GM18861 (cell line): Measurements from ENCODE around the gene CCM2.

Experiments
- ATAC-seq: cut with Tn5 transposase; IDR thresholded peaks from one replicate; pipeline ENCODE4 v1.9.1; 2021; ENCODE audit not compliant: unreplicated experiment

CCM2 gene

DNA sequence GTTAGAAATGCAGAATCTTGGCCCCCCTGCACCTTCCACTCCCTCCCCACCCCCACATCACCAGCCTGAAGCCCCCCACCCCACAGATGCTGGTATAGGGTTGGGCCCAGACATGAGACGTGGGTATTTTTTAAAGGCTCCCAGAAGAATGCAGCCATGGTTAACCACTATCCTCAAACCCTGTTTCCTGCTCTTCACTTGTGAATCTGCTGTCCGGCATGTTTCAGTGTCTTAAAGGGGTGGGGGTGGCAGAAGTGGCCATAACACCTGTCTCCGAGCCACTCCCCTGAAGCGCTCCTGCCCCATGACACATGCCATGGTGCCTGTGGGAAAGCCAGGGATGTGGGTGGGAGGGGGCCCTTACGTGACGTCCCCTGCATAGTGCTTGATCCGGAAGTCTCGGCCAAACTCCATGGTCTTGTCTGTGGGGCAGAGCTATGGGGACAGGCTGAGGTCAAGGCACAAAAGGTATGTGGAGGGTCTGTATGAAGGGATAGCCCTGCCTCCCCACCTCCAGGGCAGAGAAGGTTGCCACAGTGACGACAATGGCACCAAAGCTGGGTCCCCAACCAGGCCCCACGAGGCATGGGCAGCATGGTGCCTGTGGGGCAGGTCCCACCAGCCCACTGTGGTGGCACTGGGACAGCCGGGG lies 30.8 kb upstream of the CCM2 start:
- ATAC-seq: no peak

DNA sequence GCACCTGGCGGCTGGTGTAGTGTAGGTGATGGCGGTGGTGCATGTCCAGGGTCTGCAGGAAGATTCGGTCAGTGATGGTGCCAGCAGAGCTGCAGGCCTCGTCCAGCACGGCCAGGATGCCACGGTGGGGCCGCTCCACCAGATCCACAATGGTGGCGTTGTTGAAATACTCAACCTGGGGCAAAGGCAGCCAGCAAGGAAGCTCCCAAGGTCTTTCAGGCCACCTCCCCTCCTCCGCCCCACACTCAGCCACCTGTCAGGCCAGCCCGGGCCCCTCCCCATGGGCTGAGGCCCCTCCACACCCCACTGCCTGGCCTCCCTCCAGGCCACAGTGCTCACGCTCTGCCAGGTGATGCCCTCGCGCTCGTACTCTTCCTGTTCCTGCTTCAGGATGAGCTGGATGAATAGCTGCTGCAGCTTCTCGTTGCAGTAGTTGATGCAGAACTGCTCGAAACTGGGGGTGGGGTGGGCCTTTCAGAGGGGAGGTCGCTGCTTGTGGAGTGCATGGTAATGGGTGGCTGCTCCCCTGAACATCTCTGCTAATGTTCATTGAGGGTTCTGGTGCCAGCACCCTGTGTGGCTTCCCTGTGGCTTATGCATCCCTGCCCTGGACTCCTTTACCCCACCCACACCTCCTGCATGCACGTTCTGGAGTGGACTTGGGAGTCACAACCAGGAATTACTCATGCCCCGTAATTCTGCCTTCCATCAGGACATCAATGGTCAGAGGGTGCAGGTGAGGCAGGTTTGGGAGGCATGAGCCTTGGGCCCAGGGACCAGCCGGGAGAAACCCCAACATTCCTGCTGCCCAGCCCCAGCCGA lies 30.1 kb upstream of the CCM2 start:
- no peak for ATAC-seq

DNA sequence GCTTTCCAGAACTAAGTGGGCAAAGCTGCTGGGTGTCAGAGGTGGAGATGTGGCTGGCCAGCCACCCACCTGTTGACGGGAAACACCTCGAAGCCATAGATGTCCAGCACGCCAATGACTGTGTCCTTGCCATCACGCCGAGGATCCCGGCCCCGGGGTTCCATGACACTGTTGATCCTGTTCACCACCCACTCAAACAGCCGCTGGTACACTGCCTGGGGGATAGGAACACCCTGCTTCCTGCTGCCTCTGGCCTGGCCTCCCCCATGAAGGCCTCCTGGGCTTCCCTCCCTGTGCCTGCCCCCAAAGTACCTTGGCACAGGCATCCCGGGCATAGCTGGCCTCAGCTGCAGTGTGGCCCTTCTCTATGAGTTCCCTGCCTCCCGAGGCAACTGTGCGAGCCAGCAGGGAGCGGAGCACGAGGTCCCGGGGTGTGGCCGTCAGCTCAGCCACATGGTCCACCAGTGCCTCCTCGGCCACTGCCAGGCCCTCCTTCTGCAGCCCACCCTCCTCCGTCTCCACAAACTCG lies 29.4 kb upstream of the CCM2 start:
- ATAC-seq: no peak

DNA sequence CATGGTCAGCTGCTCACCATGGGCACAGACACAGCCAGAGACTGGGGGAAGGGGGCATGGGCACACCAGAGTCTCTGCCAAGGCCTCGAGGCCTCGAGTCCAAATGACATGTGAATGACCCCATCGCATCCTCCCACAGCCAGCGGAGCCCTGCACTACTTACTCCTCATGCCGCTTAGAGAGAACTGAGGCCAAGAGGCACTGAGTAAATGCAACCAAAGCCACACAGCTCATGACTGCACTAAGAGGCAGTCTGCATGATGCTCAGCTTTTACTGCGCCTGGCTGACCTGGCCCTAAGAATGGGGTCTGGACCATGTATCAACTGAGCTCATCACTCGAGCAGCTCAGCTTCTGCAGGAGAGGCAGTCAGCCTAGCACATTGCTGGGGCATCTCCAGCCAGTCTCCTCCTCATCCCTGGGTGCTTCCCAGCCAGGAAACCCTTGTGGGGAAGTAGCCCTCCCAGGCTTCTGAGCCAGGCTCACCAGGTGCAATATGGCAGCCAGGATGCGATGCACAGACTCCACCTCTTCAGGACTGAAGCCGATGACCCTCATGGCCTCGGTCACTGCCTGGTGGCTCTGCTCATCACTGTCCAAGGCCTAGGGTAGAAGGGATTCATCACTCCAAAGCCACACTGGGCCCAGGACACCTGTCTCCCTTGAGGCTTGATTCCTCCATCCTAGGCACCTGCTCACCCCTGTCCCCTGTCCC lies 28.7 kb upstream of the CCM2 start:
- no peak for ATAC-seq

DNA sequence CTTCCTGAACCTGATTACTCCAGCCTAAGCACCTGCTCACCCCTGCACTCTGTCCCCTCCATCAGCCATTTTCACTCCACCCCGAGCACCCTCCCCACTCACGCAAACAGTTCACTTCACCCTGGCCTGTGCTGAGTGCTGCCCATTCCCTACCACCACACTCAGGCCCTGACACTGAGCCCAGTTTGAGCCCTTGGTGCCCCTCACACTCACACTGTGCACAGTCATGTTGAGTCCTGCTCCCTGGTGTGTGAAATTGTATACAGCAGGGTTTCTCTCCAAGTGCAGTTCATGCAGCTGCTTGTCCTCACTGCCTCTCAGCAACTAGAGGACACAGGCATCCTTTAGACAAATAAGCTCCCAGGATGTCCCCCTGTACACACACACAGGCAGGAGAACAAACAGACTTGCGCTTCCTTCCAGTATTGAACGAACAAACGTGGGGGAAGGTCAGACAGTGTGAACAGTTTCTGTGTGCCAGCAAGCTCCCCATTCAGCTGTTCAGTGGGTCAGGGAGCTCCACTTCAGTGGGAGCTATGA lies 28.0 kb upstream of the CCM2 start:
- ATAC-seq: no peak

DNA sequence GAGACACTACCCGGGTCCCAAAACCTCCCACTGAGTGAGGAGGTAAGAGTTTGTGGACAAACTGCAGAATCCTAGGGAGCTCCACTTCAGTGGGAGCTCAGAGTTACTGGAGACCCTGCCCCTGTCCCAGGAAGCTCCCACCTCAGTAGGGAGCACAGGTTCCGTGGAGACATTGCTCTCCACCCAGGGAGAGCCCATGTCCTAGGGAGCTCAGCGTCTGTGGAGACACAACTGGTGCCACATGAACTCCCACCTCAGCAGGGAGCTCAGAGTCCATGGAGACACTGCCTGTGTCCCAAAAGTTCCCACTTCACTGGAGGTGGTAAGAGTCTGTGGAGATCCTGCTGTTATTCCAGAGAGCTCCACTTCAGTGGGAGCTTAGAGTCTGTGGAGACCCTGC lies 27.4 kb upstream of the CCM2 start:
- ATAC-seq: no peak

DNA sequence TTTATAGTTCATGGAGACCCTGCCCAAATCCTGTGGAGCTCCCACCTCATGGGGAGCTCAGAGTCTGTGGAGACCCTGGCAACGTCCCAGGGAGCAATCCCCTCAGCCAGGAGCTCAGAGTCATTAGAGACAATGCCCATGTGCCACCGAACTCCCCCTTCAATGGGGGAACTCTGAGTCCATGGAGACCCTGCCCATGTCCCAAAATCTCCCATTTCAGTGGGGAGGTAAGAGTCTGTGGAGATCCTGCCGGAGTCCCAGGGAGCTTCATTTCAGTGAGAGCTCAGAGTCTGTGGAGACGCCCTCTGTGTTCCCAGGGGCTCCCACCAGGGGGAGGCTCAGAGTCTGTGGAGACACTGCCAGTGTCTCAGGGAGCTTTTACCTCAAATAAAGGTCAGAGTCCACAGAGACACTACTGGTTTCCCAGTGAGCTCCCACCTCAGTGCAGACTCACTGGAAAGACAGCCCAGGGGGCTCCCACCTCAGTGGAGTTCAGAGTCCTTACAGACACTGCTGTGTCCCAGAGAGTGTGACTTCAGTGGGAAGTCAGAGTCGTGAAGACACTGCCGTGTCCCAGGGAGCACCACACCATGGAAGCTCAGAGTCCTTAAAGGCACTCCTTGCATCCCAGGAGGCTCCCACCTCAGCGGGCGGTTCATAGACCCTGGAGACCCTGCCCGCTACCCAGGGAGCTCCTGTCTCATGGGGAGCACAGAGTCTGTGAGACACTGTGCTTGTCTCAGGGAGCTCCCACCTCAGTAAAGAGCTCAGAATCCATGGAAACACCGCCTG lies 26.2 kb upstream of the CCM2 start:
- ATAC-seq: no peak

DNA sequence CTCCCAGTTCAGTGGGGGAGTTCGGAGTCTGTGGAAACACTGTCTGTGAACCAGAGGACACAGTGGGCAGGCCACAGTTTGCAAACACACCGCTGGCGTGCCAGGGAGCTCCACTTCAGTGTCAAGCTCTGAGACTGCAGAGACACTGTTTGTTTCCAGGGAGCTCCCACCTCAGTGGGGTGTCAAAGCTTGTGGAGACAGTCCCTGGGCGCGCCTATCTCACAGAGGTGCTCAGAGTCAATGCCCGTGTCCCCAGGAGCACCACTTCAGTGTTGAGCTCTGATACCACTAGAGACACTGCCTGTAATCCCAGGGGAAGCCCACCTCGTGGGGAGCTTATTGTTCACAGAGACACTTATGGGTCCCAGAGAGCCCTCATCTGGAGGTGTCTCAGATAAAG lies 25.5 kb upstream of the CCM2 start:
- ATAC-seq: no peak

DNA sequence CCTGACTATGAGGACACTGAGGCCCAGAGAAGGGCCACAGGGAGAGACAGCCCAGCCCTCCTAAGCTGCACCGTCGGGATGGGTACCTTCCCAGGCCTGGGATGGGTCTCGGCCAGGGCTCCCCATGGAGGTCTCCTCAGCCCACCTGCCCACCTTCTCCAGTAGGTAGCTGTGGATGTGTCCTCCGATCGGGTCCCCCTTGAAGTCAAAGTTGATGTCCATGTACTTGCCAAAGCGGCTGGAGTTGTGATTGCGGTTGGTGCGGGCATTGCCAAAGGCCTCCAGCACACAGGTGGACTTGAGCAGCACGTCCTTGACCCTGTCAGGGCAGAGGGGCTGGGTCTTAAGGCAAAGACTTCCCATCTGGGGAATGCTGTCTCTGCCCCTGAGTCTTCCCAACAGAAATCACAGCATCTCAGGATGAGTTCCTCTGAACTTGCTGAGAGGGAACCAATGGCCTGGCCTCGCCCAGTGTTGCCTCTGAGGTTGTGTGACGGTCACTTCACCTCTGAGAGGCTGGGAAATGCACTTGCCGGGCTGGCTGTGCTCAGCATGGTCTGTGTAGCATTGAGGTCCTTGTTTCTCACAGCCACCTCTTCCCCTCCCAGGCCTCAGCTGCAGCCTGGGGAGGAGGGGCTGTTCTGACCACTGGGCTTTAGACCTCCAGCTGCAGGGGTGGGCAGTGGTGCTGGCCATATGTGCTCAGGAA lies 24.5 kb upstream of the CCM2 start:
- ATAC-seq: no peak

DNA sequence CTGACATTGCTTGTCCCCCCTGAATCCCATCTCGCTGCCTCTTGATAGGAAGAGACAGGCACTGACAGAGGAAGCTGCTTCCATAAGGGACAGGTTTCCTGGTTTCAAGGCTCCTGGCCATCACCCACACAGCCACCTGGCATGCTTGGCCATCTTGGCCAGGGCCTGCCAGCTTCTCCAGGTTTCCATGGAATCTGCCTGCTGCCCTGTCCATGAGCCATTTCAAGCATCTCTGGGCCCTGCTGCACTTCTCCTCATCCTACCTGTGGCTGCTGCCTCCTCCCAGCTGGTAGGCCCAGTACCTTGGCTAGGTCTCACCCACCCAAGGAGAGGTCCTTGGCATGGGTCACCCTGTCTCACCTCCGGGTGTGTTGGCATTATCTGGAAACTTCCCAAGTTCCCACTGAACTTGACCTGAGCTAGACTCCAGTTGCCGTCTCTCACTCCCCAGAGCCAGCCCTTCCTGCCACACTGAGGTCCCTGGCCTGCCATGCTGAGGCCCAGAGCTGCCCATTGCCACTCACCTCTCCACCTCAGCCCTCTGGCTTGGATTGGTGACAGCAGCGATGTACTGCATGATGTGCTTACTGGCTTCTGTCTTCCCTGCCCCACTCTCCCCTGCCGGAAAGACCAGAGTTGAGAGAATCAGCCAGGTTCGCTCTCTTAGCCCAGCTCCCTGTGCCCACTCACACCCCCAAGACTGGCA lies 23.8 kb upstream of the CCM2 start:
- ATAC-seq: no peak

DNA sequence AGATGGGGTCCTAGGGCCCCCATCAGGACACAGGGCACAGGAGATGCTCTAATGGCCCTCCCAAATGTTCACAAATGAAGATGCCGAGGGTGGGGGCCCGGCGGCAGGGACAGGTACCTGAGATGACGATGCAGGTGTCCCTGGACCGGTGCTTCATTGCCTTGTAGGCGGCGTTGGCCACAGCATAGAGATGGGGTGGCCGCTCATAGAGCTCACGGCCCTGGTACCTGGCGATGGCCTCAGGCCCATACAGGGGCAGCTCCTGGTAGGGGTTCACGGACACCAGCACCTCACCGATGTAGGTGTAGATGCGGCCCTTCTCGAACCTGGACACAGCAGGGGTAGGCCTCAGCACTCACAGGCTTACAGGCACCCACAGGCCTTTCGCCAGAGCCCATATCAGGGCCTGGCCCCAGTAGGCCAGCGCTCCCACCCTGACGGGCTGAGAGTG lies 23.2 kb upstream of the CCM2 start:
- ATAC-seq: no peak

DNA sequence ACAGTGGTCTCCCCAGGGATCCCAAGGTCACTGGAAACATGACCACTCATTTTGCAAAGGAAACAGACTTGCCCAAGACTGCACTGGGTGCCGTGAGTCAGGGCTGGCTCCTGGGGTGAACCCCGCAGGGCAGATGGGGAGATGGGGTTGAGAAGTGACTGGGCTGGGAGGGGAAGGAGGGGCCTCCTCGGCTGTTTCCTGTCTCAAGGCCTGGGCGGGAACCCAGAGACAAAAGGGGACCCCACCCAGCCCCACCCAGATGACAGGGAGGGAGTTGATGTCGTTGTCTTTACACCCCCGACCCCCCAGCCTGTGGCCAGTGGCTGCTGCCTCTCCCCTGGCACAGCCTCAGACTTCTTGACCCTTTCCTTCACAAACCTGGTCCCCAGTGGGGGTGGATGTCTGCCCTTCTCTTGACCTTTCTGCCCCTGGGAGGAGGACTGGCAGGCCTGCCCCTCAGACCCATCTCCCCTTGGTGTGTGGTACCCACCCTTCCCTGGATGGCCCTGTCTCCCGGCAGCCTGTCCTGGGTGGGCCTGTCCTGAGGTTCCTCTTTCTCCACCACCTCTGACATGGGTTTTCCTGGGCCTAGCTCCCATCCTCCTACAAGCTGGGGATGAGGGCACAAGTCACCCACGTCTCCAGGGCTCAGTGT lies 22.6 kb upstream of the CCM2 start:
- no peak for ATAC-seq

DNA sequence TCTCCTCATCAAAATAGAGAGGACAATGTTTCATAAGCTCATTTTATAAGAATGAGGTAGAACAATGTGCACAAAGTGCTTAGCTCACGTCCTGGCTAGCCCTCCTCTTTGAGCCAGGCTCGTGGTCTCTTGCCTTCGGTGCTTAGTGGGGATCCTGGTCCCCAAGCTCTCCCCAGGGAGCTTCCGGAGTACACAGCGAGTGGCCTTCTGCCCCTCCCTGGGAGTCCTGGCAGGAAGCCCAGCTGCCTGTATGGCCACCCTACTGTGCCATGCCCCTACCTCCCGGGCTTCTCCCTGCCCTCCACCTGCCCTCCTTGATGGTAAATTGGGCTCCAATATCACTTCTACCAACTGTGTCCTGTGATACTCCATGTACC lies 22.1 kb upstream of the CCM2 start:
- ATAC-seq: no peak

DNA sequence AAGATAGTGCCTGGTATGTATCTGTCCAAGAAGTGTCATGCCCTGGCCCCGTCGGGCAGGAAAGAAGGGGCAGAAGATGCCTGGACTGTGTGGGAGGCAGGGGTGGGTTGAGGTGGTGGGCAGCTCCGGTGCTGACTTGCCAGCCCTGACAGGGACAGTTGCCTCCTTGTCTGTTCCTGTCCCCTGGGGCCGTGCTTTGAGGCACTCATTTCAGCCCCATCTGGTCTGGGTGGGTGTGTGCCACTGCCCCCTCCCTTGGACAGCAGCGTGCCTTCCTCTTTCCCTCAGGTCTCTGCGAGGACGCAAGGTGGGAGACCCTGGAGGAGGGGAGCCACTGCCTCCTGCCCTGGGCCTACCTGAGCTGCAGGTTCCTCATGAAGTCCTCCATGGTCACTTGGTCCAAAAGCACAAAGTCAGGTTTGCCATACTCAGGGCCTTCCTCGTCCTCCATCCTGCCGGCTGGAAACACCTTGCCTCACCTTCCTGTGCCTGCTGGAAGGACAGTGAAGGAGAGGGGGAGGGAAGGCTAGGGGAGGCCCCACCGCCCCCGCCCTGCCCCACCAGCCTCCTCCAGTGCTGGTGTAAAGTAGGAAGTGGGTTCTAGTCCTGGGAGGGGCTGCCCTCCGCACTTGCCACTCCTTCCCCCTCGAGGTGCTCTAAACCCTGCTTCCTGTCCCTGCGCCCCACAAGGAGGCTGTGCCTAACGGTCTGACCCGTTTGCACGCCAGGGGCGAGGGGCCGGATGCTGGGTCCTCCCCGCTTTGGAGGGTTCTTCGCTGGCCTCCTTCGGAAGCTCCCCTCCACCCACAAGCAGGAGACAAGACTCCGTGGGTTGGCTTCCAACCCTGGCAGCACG lies 21.3 kb upstream of the CCM2 start, which contains the start of gene MYO1G:
Gene MYO1G (minus strand): TSS at position 505 of the 856 bp plus-strand sequence. CDS start 54 bp downstream, at position 451.
- ATAC-seq: peak; percentile 54

DNA sequence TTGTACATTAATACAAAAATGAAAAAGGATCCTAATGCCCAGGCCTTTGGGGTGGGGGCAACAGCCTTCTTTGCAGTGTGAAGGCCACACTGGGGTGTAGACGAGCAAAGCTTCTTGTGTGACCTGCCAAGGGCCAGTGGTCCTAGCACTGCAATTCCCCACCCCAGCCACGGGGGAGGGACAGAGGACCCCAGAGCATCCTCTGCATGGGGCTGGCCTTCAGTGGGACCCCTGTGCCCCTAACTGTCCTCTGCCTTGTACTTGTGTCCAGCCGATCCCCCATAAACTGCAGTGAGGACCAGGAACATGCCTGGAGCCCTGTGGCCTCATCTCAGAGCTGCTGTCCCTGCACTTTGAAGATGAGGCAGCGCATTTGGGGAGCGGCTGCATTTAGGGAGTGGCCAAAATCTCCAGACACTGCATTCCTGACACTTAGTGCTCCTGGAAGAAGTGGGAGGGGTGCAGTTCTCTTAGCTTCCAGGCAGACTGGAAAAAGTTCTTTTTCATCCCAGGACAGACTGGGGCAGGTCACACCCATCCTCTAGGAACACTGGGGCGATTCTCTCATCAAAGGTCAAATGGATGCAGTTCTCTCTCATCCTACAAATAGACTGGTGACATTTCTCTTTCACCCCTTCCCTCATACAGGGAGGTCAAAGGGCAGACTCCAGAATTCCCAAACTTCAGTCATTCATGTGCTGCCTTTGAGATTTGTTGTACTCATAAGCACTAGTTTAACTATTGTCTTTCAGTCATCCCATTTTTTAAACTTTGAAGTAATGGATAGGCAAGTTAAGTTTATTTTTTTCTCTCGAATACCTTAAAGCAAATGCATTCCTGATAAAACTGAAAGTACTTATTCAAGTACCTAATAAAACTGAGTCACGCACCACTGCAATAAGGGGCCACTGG lies 20.3 kb upstream of the CCM2 start:
- ATAC-seq: peak; percentile 1

DNA sequence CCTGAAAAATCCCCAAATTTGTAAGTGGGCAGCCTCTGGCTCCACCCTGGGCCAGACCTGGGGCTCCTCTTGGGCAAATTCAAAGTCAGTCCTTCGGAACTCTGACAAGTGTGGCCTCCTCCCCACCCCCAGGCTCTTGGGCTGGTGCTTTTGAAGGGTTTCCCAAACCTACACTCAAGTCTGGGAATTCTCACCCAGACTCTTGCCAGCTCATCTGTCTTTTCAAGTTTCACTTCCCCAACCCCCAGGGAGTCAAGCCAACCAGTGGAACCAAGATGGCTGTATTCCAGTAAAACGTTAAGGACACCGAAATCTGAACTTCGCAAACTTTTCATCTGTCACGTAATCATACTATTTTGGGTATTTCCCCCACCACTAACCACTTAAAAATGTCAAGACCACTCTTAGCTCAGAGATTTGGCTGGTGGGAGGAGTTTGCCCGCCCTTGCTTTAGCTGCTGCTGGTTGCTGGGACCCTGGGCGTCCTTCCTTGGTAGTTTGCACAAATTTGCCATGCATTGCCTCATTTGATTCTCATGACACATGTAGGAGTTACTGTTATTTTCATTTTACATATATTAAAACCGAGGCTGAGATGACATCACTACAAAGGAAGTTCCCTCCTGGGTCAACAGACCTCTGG lies 19.5 kb upstream of the CCM2 start:
- peak; percentile 42 for ATAC-seq
